Measurements from ENCODE around the gene MPP3.

DNA sequence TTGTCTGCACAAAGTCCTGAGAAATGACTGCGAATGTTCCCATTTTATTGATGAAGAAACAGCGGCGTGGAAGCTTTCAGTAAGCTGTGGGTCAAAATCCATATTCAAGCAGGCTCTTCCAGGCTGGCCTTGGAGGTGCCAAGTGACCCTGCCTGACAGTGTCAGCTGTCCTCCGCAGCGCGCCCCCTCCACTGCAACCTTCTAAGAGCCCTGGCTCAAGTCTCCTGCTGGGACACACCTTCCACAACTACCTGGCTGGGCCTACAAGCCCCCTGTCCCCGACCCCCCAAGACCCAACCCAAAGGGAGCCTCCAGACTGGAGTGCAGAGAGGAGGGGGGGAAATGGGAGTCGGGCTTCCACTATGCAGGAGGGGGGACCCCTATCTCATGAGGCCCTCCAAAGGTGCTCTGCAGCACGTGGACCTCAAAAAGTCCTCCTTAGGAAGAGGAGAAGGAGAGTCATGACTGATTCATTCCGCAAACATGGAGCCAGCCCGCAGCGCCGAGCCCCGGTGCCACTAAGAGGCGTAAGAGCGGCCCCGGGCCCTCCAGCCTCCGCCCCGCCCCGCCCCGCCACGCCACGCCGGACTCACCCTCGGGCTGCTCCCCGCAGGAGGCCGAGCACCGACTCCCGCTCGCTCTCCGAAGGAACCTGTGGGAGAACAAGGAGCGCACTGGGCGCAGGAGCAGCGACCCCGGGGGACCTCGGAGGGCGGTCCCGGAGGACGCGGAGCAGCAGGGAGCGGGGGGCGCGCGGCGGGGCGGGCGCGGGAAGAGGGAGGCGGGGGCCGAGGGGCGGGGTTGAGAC, 574 bp downstream of the MPP3 start:
- TF ChIP-seq EZH2phosphoT487 (IDR thresholded peaks at IDR 0.05; ENCODE audit: borderline replicate concordance, low read length), result no peak
- TF ChIP-seq, protein P1, sequence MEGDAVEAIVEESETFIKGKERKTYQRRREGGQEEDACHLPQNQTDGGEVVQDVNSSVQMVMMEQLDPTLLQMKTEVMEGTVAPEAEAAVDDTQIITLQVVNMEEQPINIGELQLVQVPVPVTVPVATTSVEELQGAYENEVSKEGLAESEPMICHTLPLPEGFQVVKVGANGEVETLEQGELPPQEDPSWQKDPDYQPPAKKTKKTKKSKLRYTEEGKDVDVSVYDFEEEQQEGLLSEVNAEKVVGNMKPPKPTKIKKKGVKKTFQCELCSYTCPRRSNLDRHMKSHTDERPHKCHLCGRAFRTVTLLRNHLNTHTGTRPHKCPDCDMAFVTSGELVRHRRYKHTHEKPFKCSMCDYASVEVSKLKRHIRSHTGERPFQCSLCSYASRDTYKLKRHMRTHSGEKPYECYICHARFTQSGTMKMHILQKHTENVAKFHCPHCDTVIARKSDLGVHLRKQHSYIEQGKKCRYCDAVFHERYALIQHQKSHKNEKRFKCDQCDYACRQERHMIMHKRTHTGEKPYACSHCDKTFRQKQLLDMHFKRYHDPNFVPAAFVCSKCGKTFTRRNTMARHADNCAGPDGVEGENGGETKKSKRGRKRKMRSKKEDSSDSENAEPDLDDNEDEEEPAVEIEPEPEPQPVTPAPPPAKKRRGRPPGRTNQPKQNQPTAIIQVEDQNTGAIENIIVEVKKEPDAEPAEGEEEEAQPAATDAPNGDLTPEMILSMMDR (IDR thresholded peaks at IDR 0.05; ENCODE audit: low read depth, low read length, poor library complexity, severe bottlenecking), result no peak

All from DOHH2 (cell line).